Retinal pigment epithelial cell (primary cell): ENCODE results near the gene OR52B4.
"Not testable (repeated sequence)": the region's sequence is repeated elsewhere in the genome, so short reads cannot be mapped to it uniquely, and the experiment has no call there.

Source experiments
- DNase-seq: peaks from one replicate; pipeline ENCODE4 v3.0.0-alpha.2; 2010; ENCODE audit warnings: low read depth
- H3K4me3 ChIP-seq: 2 replicates; pipeline ENCODE4 v1.5.1; 2011; ENCODE audit warnings: mild to moderate bottlenecking, low read length, control low read depth, moderate library complexity
- CTCF ChIP-seq: conservative IDR thresholded peaks from 2 replicates; pipeline ENCODE4 v1.5.1; 2011; ENCODE audit warnings: low read depth, low read length, control low read depth, inconsistent platforms

Gene OR52B4

GRCh38 chr11:4368286-4368685 is at the start of gene OR52B4:
Gene OR52B4, minus strand, starts transcription at chr11:4368386. Its CDS starts 91 bp downstream, at chr11:4368295.
- TF ChIP-seq CTCF = no peak
- H3K4me3 ChIP-seq = no peak within 1 kb of the TSS
- no peak for DNase-seq

- TF ChIP-seq CTCF = no peak
- no peak overlapping the region for H3K4me3 ChIP-seq
- DNase-seq = no peak
These were observed 48.6 kb upstream of the OR52B4 start for GRCh38 chr11:4416816-4417215.

GRCh38 chr11:4416306-4416705 is 48.1 kb upstream of the OR52B4 start:
- DNase-seq = no peak
- no peak for TF ChIP-seq CTCF
- no peak overlapping the region for H3K4me3 ChIP-seq

- not testable (repeated sequence) for DNase-seq, H3K4me3 ChIP-seq
These were observed 38.0 kb upstream of the OR52B4 start for GRCh38 chr11:4406206-4406605.

GRCh38 chr11:4393858-4394223 is 25.7 kb upstream of the OR52B4 start:
- H3K4me3 ChIP-seq = peak overlapping the region; percentile 96
- no peak for DNase-seq
- TF ChIP-seq CTCF = no peak

- H3K4me3 ChIP-seq = peak within 1 kb of the TSS; percentile 96
- peak; percentile 32 for DNase-seq
- TF ChIP-seq CTCF = no peak
These were observed 25.1 kb upstream of the OR52B4 start, which contains the start of gene TRIM21 for GRCh38 chr11:4393209-4393857. Gene TRIM21, minus strand, starts transcription at chr11:4393702. Its CDS starts 3,293 bp downstream, at chr11:4390409.

GRCh38 chr11:4388221-4388620 is 20.0 kb upstream of the OR52B4 start:
- TF ChIP-seq CTCF = no peak
- no peak for DNase-seq

More at GRCh38 chr11:4388221-4388620, 20.0 kb upstream of the OR52B4 start:
- no peak overlapping the region for H3K4me3 ChIP-seq
